ENCODE measurements around the gene REXO1.

GRCh38 chr19:1874554-1875185, 26.4 kb upstream of the REXO1 start:
- TF ChIP-seq POLR2A (IDR thresholded peaks at IDR 0.05; ENCODE audit: insufficient read depth in 1 of 2, low read depth in 2 of 2, low read length in 2 of 2), result no peak
- no peak for TF ChIP-seq ZBTB1 (CRISPR knock-in tag; IDR thresholded peaks at IDR 0.05; ENCODE audit: borderline replicate concordance)
- no peak for TF ChIP-seq SMAD3 (CRISPR knock-in tag; IDR thresholded peaks at IDR 0.05)
- no peak for TF ChIP-seq NFE2L1 (CRISPR knock-in tag; IDR thresholded peaks at IDR 0.05; ENCODE audit: borderline replicate concordance)
- no peak for TF ChIP-seq ZFX (CRISPR knock-in tag; IDR thresholded peaks at IDR 0.05; ENCODE audit: low read depth)

All from HepG2 (cell line).